ENCODE data around the gene PCGF6. TPM values are rescaled to one million over a fixed set of nuclear protein-coding genes. Genes with fewer than 3 reads are reported as not detected.

Gene PCGF6, protein sequence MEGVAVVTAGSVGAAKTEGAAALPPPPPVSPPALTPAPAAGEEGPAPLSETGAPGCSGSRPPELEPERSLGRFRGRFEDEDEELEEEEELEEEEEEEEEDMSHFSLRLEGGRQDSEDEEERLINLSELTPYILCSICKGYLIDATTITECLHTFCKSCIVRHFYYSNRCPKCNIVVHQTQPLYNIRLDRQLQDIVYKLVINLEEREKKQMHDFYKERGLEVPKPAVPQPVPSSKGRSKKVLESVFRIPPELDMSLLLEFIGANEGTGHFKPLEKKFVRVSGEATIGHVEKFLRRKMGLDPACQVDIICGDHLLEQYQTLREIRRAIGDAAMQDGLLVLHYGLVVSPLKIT
- 6.0 and 9.8 TPM in 2 replicates for total RNA-seq

DNA sequence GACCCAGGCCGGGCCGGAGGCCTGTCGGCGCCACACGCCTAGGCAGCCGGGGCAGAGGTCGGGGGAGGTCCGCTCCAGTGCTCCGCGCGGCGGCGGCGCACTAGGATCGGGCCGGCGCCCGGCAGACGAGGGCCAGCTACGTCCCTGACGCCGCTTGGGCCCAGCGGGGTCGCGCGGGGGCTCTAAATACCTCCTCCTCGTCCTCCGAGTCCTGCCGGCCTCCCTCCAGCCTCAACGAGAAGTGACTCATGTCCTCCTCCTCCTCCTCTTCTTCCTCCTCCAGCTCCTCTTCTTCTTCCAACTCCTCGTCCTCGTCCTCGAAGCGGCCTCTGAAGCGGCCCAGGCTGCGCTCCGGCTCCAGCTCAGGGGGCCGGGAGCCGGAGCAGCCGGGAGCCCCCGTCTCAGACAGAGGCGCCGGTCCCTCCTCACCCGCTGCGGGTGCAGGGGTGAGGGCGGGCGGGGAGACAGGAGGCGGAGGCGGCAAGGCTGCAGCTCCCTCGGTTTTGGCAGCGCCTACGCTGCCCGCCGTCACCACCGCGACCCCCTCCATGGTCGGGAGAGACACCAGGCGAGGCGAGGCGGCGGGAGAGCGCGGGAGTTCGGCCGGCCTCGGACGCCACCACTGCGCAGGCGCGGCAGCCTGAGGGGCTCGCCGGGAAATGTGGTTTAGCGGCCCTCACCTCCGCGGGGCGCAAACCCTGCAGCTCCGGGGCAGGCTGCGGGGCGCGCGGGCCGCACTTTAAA is at the start of gene PCGF6:
TSS of gene PCGF6 (minus strand) at position 624 of the 744 bp plus-strand sequence. CDS start at position 550, 74 bp downstream.

DNA sequence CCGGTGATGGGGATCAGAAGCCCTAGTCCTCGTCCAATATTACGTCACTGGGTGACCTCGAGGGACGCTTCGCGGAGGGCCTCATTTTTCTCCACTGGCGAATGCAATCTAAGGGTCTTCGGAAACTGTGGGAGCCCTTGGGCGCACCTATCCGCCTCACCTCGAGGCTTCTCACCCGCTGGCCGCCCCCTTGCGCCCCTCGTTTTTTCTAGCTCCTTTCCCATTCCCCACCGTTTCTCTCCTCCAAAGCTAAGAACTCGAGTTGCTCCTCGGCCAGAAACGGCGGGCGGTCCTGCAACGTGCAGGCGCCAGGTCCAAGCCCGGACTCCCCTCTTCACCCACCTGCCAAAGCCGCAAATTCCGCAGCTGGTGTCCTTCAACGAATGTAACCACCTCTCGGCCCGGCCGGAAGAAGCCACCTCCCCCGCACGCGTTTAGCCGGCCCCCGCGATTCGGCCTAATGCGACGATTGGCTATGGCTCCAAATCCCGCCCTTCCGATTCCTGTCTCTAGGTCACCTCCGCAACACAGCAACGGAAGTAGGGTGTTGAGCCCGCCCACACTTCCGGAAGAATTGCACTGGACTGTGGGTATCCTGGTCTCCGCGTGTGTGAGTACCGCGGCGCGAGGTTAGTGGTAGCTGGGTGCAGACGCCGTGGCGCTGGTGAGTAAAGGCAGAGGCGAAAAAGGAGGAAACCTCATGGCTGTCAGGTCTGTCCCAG is 45.3 kb upstream of the PCGF6 start, which contains the start of the genes ATP5MK and PDCD11:
TSS of gene ATP5MK (minus strand) at position 409 of the 722 bp plus-strand sequence. CDS start 4,018 bp downstream, outside the sequence.
TSS of gene PDCD11 (plus strand) at position 560 of the 722 bp plus-strand sequence. CDS start 1,801 bp downstream, outside the sequence.

DNA sequence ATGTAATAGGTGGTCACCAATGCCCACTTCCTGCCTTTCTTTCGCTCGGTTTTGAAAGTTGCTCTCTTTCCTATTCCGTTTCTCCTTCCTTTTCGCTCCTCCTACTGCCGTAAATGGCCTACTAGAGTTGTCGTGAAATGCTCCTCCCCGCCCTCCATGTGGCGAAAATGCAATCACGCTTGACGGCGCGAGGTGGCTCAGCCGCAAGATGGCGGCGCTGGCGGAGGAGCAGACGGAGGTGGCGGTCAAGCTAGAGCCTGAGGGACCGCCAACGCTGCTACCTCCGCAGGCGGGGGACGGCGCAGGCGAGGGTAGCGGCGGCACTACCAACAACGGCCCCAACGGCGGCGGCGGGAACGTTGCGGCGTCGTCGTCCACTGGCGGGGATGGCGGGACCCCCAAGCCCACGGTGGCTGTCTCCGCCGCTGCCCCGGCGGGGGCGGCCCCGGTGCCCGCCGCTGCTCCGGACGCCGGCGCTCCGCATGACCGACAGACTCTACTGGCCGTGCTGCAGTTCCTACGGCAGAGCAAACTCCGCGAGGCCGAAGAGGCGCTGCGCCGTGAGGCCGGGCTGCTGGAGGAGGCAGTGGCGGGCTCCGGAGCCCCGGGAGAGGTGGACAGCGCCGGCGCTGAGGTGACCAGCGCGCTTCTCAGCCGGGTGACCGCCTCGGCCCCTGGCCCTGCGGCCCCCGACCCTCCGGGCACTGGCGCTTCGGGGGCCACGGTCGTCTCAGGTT is 17.0 kb upstream of the PCGF6 start, which contains the start of gene TAF5:
TSS of gene TAF5 (plus strand) at position 195 of the 737 bp plus-strand sequence. CDS start at position 209, 14 bp downstream.

DNA sequence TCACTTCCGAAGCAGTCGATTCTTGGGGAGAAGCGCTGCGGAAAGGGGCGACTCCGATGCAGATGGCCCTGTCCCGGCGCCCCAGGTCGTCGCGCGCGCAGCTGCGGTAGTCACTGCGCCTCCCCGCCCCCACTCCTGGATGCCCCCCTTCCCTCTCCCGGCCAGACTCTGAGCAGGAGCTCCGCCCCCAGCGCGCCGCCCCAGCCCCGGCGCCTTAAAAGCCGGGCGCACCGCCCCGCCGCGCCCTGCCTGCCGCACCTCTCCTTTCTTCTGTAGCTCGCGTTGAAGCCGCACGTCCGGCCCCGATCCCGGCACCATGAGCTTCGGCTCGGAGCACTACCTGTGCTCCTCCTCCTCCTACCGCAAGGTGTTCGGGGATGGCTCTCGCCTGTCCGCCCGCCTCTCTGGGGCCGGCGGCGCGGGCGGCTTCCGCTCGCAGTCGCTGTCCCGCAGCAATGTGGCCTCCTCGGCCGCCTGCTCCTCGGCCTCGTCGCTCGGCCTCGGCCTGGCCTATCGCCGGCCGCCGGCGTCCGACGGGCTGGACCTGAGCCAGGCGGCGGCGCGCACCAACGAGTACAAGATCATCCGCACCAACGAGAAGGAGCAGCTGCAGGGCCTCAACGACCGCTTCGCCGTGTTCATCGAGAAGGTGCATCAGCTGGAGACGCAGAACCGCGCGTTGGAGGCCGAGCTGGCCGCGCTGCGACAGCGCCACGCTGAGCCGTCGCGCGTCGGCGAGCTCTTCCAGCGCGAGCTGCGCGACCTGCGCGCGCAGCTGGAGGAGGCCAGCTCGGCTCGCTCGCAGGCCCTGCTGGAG is 73.8 kb downstream of the PCGF6 start, which contains the start of gene INA:
TSS of gene INA (plus strand) at position 243 of the 817 bp plus-strand sequence. CDS start at position 317, 74 bp downstream.

Small RNA genes lying within 50 kb of the gene (small RNA-seq; reads per million reads assigned to genes)
- not detected for gene RNU11-3P

Other genes with a start within 250 kb of the PCGF6 start
- 53.8 and 63.2 TPM in 2 replicates for gene NT5C2, start 157.9 kb downstream of the PCGF6 start, total RNA-seq
- gene RPEL1, start 105.3 kb downstream of the PCGF6 start, total RNA-seq, result not detected in 2 replicates
- gene INA, start 74.0 kb downstream of the PCGF6 start, total RNA-seq, result 3.5 and 6.2 TPM in 2 replicates
- gene TAF5, start 16.8 kb upstream of the PCGF6 start, total RNA-seq, result 2.3 and 3.9 TPM in 2 replicates
- 145 and 240 TPM in 2 replicates for gene ATP5MK, start 45.3 kb upstream of the PCGF6 start, total RNA-seq
- 23.6 and 29.6 TPM in 2 replicates for gene PDCD11, start 45.5 kb upstream of the PCGF6 start, total RNA-seq
- 23.7 and 25.1 TPM in 2 replicates for gene CALHM2, start 101.2 kb upstream of the PCGF6 start, total RNA-seq
- not detected in 2 replicates for gene CALHM1, start 107.8 kb upstream of the PCGF6 start, total RNA-seq
- 0.22 and 0.39 TPM in 2 replicates for gene CALHM3, start 128.1 kb upstream of the PCGF6 start, total RNA-seq
- 5.5 and 10.0 TPM in 2 replicates for gene NEURL1, start 142.6 kb upstream of the PCGF6 start, total RNA-seq